CD4-positive, alpha-beta T cell treated with Interleukin-2 at 100 ng/mL for 4 hours (primary cell): ENCODE results near the gene GRIK3.

Source experiments
- DNase-seq: peaks from one replicate; pipeline ENCODE4 v3.0.0-alpha.2; 2020; ENCODE audit warnings: low spot score

Gene GRIK3

DNA sequence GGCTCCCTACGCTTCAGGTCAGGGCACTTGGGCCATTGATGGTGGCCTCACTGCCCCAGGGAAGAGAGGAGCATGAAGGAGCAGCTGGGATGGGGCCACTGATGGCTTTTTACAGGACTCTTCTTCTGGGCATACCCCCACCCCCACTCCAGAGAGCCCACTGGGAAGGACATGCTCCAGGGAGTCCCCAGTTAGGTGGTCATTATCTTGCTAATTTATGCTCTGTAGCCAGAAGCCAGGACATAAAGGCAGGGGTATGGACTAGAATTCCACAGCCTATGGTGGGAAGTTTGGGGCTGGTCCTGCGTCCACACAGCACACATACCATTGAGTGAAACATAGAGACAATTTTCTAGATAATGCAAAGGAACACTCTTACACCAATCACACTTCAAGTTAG, 8.8 kb upstream of the GRIK3 start:
- no peak for DNase-seq

DNA sequence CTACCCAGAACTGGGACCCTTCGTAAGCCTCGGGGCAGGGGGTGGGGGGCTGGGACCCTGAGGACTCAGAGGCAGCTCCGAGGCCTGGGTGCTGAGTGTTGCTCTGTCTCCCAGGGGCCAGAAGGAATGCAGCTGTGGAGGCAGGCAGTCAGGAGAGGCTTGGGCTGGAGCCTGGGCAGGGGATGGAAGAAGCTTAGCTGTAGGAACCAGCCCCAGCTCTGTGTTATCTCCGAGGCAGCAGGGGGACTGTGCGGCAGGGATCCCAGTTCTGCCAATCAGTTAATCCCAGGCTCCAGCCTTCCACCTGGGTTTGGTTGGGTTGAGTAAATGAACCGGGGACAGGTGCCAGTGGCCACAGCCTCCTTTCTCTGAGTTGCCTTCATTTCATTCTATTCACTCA, 8.2 kb upstream of the GRIK3 start:
- DNase-seq = no peak

DNA sequence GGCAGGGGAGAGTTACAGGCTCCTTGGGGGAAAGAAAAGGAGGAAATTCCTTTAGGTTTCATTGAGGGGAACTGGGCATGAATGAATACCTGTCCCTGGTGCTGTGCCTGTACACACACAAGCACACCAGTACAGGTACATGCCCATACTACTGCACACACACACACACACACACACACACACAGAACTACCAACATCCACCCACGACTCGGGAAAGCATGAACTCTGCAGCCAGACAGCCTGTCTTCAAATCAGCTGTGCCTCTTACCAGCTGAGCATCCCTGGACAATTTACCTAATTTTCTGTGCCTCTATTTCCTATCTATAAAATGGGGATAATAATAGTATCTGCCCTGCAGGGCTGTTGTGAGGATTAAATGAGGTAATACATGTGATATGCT, 7.2 kb upstream of the GRIK3 start:
- no peak for DNase-seq

DNA sequence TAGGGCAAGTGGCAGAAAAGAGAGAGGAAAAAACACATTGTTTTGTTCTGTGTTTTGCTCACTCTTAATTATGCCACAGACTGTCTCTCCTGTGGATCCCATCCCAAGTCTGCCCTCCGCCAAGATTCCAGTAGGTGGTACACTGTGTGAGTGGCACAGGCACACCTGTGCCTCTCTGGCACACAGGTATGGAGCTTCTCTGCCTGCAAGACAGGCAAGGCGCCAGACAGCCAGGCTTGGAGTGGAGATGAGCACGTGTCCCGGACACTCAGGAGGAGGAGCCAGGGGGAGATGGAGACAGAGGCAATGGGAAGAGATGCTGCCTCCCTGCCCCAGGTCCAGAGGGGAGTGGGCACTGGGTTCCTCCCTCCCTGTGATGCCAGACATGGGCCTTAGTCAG, 6.5 kb upstream of the GRIK3 start:
- DNase-seq = no peak

GRCh38 chr1:37040261-37040660, 5.9 kb upstream of the GRIK3 start:
- DNase-seq = no peak

DNA sequence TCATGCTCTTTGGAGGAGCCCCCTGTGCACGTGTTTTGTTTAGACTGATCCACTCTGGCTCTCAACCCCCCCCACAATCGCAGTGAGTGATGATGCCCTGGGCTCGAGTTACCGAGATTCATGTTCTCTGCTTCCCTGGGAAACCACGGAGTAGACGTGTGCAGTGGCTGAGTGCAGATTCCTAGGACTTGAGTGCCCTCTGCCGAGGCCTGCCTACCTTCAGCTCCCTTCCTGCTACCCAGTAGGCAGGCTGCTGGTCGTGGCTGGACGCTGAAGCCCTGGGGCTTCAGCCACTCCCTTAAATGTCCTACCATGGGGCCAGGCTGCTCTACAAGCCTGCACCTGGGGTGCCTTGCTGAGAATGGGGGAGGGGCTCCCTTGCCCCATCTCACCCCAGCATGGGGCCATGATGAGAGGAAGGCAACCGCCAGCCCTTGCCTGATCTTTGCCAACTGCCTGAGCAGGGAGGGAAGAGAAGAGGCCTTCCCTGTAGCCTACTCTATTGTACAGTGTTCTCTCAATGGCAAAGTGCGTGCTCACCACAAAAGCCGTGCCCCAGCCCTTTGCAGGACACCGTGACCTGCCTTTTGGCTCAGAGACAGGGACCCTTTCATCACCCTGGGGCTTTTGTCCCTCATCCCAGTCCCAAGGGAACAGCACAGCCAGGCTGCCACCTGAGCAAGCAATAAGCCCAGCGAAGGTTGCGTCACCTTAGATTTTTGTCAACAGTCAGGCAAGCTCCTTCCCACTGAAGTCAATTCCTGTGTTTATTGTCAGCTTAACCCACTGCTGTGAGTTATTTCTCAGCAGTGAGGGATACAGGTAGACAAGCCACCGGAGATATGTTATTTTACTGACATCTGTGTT, 4.1 kb upstream of the GRIK3 start:
- no peak for DNase-seq

DNA sequence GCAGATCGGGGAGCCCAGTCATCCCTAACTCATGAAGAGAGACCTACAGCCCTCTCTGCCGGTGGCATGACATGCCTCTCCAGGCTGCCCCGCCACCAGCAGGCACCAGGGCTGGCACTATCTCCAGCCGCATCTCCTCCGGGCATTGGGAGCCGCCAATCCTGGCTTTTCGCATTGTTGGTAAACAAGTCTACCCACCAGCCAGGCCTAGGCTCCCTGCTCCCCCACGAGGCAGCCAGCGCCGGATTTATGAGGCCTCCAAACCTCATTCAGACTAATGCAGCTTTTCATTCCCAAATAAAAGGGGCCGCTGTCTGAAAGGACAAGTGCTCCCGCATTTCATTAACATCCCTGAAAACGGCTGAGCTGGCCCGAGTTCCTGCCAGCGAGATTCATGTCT, 3.4 kb upstream of the GRIK3 start:
- no peak for DNase-seq

GRCh38 chr1:37036667-37037053, 2.3 kb upstream of the GRIK3 start:
- DNase-seq = no peak

DNA sequence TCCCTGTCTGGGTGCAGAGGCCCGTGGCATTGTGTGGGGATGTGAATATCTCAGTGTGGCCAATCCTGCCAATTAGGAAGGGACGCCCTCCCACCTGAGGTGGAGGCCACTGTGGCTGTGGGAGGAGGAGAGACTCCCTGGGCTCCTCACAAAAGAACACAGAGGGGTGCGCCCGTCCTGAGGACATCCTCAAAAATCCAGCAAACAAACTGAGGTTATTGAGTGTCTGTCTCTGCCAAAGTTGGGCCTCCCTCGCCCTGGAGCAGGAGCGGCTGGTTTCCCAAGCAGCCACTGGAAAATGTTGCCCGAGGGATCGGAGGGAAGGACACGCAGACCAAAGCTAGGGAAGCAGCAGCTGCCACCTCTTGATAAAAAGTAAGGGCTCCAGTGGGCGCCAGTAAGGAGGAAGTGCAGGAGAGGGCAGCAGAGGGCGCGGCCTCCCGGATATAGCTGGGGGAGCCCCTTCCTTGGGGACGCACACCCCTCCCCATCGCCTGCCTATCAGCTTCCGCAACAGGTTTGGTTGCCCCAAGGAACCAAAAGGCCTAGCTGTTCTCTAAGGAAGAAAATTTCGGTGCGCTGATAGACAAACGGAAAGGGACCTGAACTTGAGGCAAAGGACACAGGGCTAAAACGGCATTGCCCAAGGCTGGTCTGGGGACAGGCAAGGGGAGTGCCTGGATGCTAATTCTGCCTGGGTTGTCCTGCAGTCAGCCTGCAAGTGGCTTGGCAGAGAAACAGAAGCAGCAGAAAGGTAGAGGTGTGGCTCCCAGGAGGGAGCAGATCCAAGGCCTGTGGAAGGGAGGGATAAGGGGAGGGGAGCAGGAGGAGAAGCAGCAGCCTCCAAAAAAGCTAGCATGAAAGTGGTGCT, 1.7 kb upstream of the GRIK3 start:
- no peak for DNase-seq

DNA sequence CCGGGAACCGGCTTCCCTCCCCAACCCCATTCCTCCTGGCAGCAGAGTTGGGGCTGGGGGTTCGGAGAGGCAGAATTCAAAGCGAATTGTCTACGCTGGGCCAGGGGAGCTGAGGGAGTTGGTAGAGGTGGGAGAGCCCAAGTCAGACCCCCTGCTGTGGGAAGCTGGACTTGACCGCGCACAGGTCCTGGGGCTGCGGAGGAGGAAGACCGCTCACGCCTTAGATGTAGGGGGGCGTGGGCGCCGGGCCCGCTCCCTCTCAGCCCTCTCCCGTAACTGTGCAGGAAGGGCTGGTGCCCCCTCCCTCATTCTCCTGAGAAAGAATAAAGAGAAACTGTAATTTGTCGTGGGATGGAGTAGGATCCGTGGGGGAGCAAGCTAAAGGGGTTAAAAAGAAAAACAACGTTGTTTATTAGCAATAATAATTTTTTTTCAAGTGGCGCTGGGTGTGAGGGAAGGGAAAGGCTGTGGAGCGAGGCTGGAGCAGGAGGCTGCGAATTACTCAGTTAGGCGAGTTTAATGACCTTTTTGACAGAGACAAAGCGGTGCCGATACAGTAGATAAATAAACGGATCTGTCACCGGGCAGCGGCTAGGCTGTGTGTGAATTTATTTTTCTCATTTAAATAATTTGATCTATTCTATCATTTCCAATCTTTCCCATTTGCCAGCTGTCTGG, 838 bp upstream of the GRIK3 start:
- DNase-seq = no peak

DNA sequence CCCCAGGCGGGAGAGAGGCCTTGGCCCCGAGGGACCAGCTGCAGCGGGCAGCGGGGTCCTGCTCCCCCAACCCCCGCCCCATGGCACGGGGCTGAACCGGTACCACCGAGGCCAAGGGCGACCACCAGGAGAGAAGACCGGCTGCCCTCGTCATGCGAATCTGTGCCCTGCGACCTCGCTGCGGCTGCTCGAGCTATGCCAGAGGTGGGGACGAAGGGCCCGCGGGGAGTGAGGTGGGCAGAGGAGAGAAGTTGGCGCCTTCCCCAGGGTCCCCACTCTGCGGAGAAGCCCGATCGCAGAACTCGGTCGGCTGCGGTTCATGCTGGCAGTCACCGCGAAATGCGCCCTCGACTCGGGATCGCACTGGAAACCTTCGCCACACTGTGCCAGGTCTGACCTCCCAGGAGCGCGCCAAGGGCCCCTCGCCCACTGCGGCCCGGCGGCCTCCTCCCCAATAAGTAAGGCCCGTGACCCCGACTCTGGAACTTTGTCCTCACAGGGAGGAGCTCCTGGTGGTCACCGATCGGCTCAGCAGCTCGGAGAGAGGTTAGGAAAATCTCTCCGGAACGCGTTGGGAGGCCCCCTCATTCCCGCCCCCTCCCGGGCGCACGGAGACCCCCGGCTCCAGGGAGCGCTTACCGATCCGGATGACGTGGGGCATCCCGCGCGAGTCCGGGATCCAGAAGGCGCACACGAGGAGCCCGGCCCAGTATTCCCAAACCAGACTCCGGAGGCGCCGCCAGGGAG, 787 bp downstream of the GRIK3 start:
- no peak for DNase-seq

GRCh38 chr1:37032660-37033354, 1.5 kb downstream of the GRIK3 start:
- no peak for DNase-seq

DNA sequence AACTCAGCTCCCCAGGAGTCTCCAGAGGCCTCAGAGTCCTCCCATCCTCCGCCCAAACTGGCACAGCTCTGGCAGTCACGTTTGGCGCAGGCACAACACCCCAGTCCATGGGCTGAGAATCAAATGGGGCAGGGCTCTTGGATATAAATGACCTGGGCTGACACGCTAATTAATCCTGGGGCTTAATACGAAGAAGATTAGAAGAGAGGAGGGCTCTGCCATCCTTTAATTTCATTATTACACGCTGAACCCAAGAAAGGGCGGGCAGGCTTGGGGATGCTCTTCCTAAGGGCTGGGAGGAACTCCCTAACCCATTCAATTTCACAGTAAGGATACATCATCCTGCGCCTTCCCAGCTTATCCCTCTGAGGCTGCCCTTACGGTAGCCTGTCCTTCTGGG, 2.4 kb downstream of the GRIK3 start:
- DNase-seq = no peak

DNA sequence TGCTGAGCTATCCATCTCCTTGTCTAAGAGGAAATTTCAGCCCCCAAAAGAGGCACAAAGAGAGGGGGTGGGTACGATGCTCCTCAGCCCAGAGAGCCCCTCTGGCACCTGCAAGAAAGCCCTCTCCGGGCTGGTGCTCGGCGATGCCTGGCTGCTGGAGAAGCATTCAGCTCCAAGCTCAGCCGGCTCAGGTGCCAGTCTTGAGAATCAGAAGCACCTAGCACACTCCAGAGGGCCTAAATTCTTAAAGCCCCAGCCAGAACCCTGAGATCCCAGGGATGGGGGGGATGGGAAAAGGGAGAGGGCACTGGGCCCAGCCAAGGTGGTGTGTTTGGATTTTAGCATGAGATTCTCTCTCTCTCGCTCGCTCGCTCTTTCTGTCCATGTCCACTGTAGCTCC, 2.9 kb downstream of the GRIK3 start:
- no peak for DNase-seq

GRCh38 chr1:37028981-37029617, 5.2 kb downstream of the GRIK3 start:
- no peak for DNase-seq

GRCh38 chr1:37021502-37021901, 12.8 kb downstream of the GRIK3 start:
- no peak for DNase-seq

- no peak for DNase-seq
Observed at GRCh38 chr1:37020653-37021277, 13.6 kb downstream of the GRIK3 start.

- DNase-seq = no peak
Observed at GRCh38 chr1:37018510-37018909, 15.8 kb downstream of the GRIK3 start.

DNA sequence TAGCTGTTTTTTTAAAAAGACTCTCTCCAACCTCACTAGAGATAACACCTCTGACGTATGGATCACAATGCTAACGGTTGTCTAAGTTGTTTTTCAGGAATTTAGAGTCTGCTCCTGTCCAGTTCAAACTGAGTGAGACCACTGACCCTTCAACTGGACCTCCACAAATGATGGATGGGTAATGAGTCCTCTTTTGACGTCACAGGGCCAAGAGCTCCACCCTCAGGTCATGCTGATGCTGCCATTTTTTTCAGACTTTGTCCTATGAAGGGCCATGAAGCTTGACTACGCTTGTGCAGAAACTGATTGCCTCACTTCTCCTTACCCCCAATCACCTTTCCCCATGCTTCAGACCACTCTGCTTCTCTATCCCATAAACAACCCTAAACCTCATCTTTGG, 16.6 kb downstream of the GRIK3 start:
- DNase-seq = no peak

DNA sequence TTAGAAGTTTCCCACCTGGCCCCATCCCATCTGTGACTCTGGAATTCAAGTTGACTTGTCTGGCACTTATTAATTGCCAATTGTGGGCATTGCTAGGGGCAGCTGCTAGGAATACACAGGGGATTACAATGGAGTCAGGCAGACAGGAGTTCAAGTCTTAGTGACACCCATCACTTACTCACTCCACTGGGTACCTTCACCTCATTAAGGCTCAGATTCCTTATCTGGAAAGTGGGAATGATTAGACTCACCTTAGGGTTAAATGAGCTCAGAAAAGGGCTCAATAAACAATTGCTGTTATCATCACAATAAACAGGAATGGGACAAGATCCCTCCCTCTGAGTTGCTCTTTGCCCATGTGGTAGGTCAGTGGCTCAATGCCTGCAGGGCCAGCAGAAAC, 18.2 kb downstream of the GRIK3 start:
- DNase-seq = no peak
